HFFc6 (cell line): ENCODE results near the gene SLC22A23. TPM values are rescaled to one million over a fixed set of nuclear protein-coding genes. Genes with fewer than 3 reads are reported as not detected.
"Not testable (repeated sequence)": the region's sequence is repeated elsewhere in the genome, so short reads cannot be mapped to it uniquely, and the experiment has no call there.

ENCODE experiments used
- DNase-seq: peaks from one replicate; pipeline ENCODE4 v3.0.0-alpha.2; 2018
- H3K27ac Mint-ChIP-seq: 2 replicates; pipeline ENCODE4 v1.8.0; 2020; ENCODE audit warnings: mild to moderate bottlenecking, mixed read lengths
- H3K27me3 Mint-ChIP-seq: 2 replicates; pipeline ENCODE4 v1.8.0; 2021; ENCODE audit warnings: mild to moderate bottlenecking, moderate library complexity, mixed read lengths; ENCODE audit not compliant: insufficient read depth
- H3K36me3 Mint-ChIP-seq: 2 replicates; pipeline ENCODE4 v1.8.0; 2021; ENCODE audit warnings: low read depth, mixed read lengths
- H3K4me1 Mint-ChIP-seq: 2 replicates; pipeline ENCODE4 v1.8.0; 2020; ENCODE audit warnings: low read depth, mixed read lengths
- H3K4me3 Mint-ChIP-seq: 2 replicates; pipeline ENCODE4 v1.8.0; 2020; ENCODE audit warnings: mild to moderate bottlenecking, moderate library complexity, mixed read lengths
- H3K9me3 Mint-ChIP-seq: 2 replicates; pipeline ENCODE4 v1.8.0; 2020; ENCODE audit warnings: mild to moderate bottlenecking, mixed read lengths
- total RNA-seq, 6 experiments: library from RNA; stranded (reverse); fragmentation: NEBNext Ultra II Directional; extraction: Animal tissue kit (Norgen Biotek cat#: 25700); gene quantifications; 2 replicates in 1 of 6; 3 replicates in 5 of 6; pipeline ENCODE4 v1.2.3, GENCODE V29; 2021
- TF ChIP-seq, protein P1 (sequence below): fragments of 200-600 bp; sonication (generic); IDR thresholded peaks from 2 replicates; pipeline ENCODE4 v1.5.0; 2021; ENCODE audit warnings: antibody characterized with exemption, mild to moderate bottlenecking

SLC22A23 gene
- total RNA-seq, 6 experiments from 2014 or later = 0.10 to 0.55 (median 0.21) TPM

DNA sequence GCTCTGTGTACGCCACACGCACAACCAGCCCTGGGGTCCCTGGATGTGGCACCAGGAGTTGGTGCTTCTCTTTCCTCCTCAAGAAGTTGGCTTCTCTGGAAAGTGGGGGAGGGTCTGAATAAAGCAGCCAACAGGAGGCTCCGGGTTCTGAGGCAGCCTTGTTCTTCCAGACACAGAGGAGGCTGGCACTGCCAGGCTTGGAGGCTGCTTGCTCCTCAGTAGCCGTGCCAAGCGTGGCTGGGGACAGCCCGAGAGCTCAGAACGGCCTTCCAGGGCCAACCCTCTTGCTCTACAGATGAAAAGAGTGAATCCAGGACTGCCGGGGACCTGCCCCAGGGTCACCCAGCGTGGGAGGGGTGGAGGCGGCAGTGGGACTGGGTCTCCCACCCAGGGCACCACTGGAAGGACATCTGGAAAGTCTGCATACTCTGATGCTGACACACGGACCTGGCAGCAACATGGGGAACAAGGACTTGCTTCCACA, 70.4 kb downstream of the SLC22A23 start:
- DNase-seq = no peak
- H3K4me3 Mint-ChIP-seq = no peak overlapping the region
- no peaks in the 10 kb centered on the region for H3K9me3 Mint-ChIP-seq
- no peaks in the 10 kb centered on the region for H3K36me3 Mint-ChIP-seq
- peaks cover 12% of the 10 kb centered on the region for H3K4me1 Mint-ChIP-seq
- TF ChIP-seq, protein P1, sequence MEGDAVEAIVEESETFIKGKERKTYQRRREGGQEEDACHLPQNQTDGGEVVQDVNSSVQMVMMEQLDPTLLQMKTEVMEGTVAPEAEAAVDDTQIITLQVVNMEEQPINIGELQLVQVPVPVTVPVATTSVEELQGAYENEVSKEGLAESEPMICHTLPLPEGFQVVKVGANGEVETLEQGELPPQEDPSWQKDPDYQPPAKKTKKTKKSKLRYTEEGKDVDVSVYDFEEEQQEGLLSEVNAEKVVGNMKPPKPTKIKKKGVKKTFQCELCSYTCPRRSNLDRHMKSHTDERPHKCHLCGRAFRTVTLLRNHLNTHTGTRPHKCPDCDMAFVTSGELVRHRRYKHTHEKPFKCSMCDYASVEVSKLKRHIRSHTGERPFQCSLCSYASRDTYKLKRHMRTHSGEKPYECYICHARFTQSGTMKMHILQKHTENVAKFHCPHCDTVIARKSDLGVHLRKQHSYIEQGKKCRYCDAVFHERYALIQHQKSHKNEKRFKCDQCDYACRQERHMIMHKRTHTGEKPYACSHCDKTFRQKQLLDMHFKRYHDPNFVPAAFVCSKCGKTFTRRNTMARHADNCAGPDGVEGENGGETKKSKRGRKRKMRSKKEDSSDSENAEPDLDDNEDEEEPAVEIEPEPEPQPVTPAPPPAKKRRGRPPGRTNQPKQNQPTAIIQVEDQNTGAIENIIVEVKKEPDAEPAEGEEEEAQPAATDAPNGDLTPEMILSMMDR = no peak
- H3K27me3 Mint-ChIP-seq = peaks cover 47% of the 10 kb centered on the region
- H3K27ac Mint-ChIP-seq = no peak overlapping the region

DNA sequence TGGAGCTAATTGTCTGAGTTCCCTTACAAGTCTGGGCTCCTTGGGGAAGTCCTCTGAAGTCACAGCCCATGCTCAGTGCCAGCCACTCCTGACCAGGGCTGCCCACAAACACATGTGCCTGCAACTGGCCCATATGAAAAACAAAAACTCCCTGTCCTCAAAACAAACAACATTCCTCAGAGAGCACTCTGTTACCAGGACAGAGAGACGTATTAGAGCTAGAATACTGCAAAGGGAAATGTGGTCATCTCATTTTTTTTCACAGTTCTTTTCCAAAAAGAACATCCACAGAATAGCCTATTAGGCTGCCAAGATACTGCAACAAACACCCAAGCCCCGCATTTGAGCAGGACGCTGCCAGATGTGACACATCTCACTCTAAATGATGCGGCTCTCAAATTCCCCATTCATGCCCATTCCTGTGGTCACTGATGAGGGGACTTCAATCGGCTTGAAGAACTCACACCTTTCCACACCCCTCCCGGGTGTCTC, 71.1 kb downstream of the SLC22A23 start:
- H3K27me3 Mint-ChIP-seq = peaks cover 49% of the 10 kb centered on the region
- DNase-seq = no peak
- no peaks in the 10 kb centered on the region for H3K9me3 Mint-ChIP-seq
- no peak overlapping the region for H3K27ac Mint-ChIP-seq
- H3K4me1 Mint-ChIP-seq = peaks cover 12% of the 10 kb centered on the region
- TF ChIP-seq, protein P1 = no peak
- no peak overlapping the region for H3K4me3 Mint-ChIP-seq
- no peaks in the 10 kb centered on the region for H3K36me3 Mint-ChIP-seq

DNA sequence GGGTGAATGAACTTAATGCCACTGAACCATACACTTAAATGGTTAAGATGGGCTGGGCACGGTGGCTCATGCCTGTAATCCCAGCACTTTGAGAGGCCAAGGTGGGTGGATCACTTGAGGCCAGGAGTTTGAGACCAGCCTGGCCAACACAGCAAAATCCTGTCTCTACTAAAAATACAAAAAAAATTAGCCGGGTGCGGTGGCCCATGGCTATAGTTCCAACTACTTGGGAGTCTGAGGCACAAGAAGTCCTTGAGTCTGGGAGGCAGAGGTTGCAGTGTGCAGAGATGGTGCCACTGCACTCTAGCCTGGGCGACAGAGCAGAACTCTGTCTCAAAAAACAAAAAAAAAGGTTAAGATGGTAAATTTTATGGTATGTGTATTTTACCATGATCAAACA, 71.7 kb downstream of the SLC22A23 start:
- not testable (repeated sequence) for H3K4me3 Mint-ChIP-seq, H3K36me3 Mint-ChIP-seq, DNase-seq, H3K27ac Mint-ChIP-seq, H3K9me3 Mint-ChIP-seq
- Mint-ChIP-seq H3K27me3 (peaks cover 49% of the 10 kb centered on the region), H3K4me1 (peaks cover 12% of the 10 kb centered on the region)

DNA sequence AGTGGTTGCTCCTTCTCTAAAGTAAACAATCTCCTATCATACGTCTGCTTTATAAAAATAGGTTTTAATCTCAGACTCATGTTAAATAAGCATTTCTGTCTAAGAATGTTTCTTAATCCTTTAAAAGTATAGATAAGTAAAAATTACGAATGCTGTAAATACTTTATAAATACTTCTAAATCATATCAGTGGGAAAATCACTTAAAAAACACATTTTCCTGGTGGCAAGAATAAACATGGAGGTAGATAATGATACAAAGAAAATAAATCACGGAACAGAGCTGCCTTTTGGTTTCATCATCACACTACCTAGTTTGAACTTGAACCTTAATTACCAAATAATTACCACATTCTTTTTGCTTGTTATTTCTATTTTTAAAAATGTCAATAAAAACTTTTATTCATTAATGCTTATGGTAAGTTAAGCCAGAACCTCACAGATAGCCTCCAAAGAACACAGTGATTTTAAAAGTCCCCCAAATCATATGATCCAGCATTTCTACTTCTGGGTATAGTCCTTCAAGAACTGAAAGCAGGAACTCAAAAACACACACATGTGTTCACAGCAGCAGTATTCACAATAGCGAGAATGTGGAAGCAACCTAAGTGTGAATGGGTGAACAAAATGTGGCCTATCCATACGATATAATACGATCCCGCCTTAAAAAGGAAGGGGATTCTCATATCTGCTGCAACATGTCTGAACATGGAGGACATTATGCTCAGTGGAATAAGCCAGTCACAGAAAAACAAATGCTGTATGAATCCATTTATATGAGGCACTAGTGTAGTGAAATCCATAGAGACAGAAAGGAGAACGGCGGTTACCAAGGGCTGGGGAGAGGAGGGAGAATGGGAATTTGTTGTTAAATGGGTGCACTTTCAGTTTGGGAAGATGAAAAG, 72.4 kb downstream of the SLC22A23 start:
- Mint-ChIP-seq H3K4me3 (no peak overlapping the region), H3K9me3 (no peaks in the 10 kb centered on the region), H3K27me3 (peaks cover 46% of the 10 kb centered on the region), H3K36me3 (no peaks in the 10 kb centered on the region), H3K27ac (no peak overlapping the region), H3K4me1 (peaks cover 12% of the 10 kb centered on the region)
- TF ChIP-seq, protein P1 = no peak
- DNase-seq = no peak

DNA sequence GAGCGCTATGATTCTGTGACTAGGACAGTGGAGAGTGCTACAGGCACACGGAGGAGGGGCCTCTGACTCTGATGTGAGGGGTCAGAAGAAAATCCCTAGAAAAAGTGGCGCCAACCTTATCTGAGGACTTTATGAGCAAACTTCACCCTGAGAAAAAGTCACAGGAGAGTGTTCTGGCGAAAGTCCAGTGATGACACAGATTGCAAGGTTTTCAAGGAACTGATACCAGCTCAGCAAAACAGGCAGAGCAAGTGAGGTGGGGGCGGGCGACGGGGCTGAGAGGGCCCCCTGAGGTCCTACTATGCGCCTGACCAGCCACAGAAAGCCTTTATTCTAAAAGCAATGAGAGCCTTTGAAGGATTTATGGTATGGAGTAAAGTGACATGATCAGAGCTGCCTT, 73.3 kb downstream of the SLC22A23 start:
- Mint-ChIP-seq H3K4me1 (peaks cover 12% of the 10 kb centered on the region), H3K36me3 (no peaks in the 10 kb centered on the region), H3K4me3 (no peak overlapping the region), H3K27me3 (peaks cover 47% of the 10 kb centered on the region), H3K9me3 (no peaks in the 10 kb centered on the region), H3K27ac (no peak overlapping the region)
- DNase-seq = no peak
- TF ChIP-seq, protein P1 = no peak
